ENCODE data around the gene RPL6.

Gene RPL6

GRCh38 chr12:112374166-112374740 lies 35.2 kb downstream of the RPL6 start:
- DNase-seq, result no peak

- peak in 1 of 3 experiments; percentile 33 for DNase-seq
Observed at GRCh38 chr12:112370868-112371510, 38.4 kb downstream of the RPL6 start.

DNA sequence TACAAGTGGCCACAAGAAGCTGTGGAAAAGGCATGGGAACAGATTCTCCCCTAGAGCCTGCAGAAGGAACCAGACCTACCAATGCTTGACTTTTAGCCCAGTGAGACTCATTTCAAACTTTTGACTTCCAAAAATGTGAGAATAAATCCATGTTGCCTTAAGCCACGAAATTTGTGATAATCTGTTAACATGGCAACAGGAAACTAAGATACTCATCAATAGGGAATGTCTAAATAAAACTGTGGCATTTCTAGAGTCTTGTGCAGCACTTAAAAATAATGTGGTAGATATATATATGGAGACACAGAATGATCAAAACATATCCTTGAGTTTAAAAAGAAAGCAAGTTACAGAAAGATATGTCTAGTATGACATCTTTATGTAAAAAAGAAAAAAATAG lies 39.2 kb downstream of the RPL6 start:
- DNase-seq, result no peak

- DNase-seq, result no peak
Observed at GRCh38 chr12:112368856-112369255, 40.5 kb downstream of the RPL6 start.

GRCh38 chr12:112367965-112368364 lies 41.4 kb downstream of the RPL6 start:
- DNase-seq, result no peak

DNA sequence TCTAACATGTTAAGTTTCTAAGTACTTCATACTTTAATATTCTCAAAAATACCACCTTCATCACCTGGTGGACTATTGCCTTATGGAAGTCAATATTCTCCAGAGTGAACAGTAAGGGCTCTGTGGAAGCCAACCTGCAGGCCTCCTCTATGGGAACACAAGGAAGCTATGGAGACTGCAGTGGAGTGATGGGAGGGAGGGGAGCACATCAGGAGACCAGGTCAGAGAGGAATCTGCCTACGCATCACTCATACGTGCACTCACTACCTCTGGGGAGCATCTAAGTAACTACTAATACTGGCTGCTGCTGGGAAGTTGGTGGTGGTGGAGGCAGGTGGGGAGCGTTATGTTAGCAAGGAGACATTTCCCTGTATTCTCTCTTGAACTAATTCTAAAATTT lies 47.1 kb downstream of the RPL6 start:
- no peak for DNase-seq

- DNase-seq, result no peak
Observed at GRCh38 chr12:112361271-112361670, 48.1 kb downstream of the RPL6 start.

DNA sequence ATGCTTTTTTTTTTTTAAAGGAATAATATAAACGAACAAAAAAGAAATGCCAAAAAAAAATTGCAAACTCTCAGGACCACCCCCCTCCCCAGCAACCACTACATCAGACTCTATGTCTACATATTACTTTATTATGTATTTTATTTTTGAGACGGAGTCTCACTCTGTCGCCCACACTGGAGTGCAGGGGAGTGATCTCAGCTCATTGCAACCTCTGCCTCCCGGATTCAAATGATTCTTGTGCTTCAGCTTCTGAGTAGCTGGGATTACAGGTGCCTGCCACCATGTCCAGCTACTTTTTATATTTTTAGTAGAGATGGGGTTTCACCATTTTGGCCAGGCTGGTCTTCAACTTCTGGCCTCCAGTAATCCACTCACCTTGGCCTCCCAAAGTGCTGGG lies 50.1 kb downstream of the RPL6 start:
- no peak for DNase-seq

- no peak for DNase-seq
Observed at GRCh38 chr12:112357214-112357613, 52.2 kb downstream of the RPL6 start.
